ENCODE results near the gene FPGT.
A peak's percentile ranks its signal among the peaks of the same experiment; 100 is the strongest.
"Not testable (repeated sequence)": the region's sequence is repeated elsewhere in the genome, so short reads cannot be mapped to it uniquely, and the experiment has no call there.

Gene FPGT

GRCh38 chr1:74197657-74198552 lies at the start of gene FPGT, which contains the start of gene LRRIQ3:
FPGT (plus strand) TSS chr1:74198242; CDS start chr1:74198279, 37 bp downstream.
LRRIQ3 (minus strand) TSS chr1:74198176; CDS start chr1:74183684, 14,492 bp downstream.
- DNase-seq, result peak; percentile 91

- no peak for DNase-seq
Measured at GRCh38 chr1:74160046-74160445, 38.0 kb upstream of the FPGT start.

- no peak for DNase-seq
Measured at GRCh38 chr1:74161497-74161896, 36.5 kb upstream of the FPGT start.

GRCh38 chr1:74162333-74162732 lies 35.7 kb upstream of the FPGT start:
- no peak for DNase-seq

- not testable (repeated sequence) for DNase-seq
Measured at GRCh38 chr1:74174423-74174822, 23.6 kb upstream of the FPGT start.

- DNase-seq, result no peak
Measured at GRCh38 chr1:74180490-74180889, 17.6 kb upstream of the FPGT start.

GRCh38 chr1:74193908-74194307 lies 4.1 kb upstream of the FPGT start:
- no peak for DNase-seq

- DNase-seq, result no peak
Measured at GRCh38 chr1:74195339-74195738, 2.7 kb upstream of the FPGT start.

GRCh38 chr1:74197255-74197654 lies 787 bp upstream of the FPGT start:
- DNase-seq, result no peak

GRCh38 chr1:74199504-74199903 lies 1.5 kb downstream of the FPGT start:
- no peak for DNase-seq

- DNase-seq, result no peak
Measured at GRCh38 chr1:74205266-74205665, 7.2 kb downstream of the FPGT start.

- DNase-seq, result no peak
Measured at GRCh38 chr1:74215229-74215628, 17.2 kb downstream of the FPGT start.

- no peak for DNase-seq
Measured at GRCh38 chr1:74222701-74223100, 24.7 kb downstream of the FPGT start.

GRCh38 chr1:74223453-74223852 lies 25.4 kb downstream of the FPGT start:
- no peak for DNase-seq

- no peak for DNase-seq
Measured at GRCh38 chr1:74235153-74235552, 37.1 kb downstream of the FPGT start, which contains the start of gene TNNI3K. TNNI3K (plus strand) TSS chr1:74235387; CDS start chr1:74235452, 65 bp downstream.

- no peak for DNase-seq
Measured at GRCh38 chr1:74236440-74236839, 38.4 kb downstream of the FPGT start.

- DNase-seq, result no peak
Measured at GRCh38 chr1:74237035-74237434, 39.0 kb downstream of the FPGT start.

GRCh38 chr1:74237787-74238186 lies 39.7 kb downstream of the FPGT start:
- no peak for DNase-seq

- DNase-seq, result no peak
Measured at GRCh38 chr1:74245168-74245772, 47.2 kb downstream of the FPGT start.

GRCh38 chr1:74246315-74246714 lies 48.3 kb downstream of the FPGT start:
- no peak for DNase-seq

- DNase-seq, result no peak
Measured at GRCh38 chr1:74247881-74248528, 50.0 kb downstream of the FPGT start.

- not testable (repeated sequence) for DNase-seq
Measured at GRCh38 chr1:74253243-74253824, 55.3 kb downstream of the FPGT start.

All from DMS153 (cell line).